ENCODE results near the gene CLEC7A. TPM values are rescaled to one million over a fixed set of nuclear protein-coding genes. Genes with fewer than 3 reads are reported as not detected.

CLEC7A gene
- total RNA-seq, 2 donors from 2014 or later: 4.2 to 7.9 TPM

DNA sequence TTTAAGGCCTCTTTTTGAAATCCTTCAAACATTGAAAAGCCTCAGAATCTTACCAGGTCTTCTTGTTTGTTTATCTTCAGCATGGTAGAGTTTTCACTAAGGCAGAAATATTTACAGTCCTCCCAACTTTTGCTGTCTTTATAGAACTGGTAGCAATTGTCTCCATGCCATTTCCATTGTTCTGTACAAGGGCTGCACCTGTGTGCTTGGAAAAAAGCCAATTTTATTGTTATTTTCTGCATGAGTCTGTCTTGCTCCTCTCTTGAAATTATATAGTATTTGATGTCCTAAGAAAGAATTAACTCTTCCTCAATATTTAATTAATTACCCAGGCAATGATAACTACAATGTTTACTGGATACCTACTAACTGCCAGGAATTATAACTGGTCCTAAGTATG, 54.5 kb downstream of the CLEC7A start:
- no peak overlapping the region for H3K4me3 ChIP-seq
- H3K9me3 ChIP-seq: no peaks in the 10 kb centered on the region
- H3K4me1 ChIP-seq: no peaks in the 10 kb centered on the region
- H3K36me3 ChIP-seq: no peaks in the 10 kb centered on the region
- no peak for TF ChIP-seq CTCF (IDR thresholded peaks at IDR 0.05)
- H3K27me3 ChIP-seq: no peaks in the 10 kb centered on the region
- no peak for DNase-seq (ENCODE audit: low spot score)
- no peak overlapping the region for H3K27ac ChIP-seq

- H3K36me3 ChIP-seq: no peaks in the 10 kb centered on the region
- no peaks in the 10 kb centered on the region for H3K9me3 ChIP-seq
- no peaks in the 10 kb centered on the region for H3K27me3 ChIP-seq
- no peak for TF ChIP-seq CTCF (IDR thresholded peaks at IDR 0.05)
- DNase-seq (ENCODE audit: low spot score): no peak
- H3K4me3 ChIP-seq: no peak overlapping the region
- no peaks in the 10 kb centered on the region for H3K4me1 ChIP-seq
- H3K27ac ChIP-seq: no peak overlapping the region
These were observed 56.7 kb downstream of the CLEC7A start for GRCh38 chr12:10073261-10073660.

DNA sequence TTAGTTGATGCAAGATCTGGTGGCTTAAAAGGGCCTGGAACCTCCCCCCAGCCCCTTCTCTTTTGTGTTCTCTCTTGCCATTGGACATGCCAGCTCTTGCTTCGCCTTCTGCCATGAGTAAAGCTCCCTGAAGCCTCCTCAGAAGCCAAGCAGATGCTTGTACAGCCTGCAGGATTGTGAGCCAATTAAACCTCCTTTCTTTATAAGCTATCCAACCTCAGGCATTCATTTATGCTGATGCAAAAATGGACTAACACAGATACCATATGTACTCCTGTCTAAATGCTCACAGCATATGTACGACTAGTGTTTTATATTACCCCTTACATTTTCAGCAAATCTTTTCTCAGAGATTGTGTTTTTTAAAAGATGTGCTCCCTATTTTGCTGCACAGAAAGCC, 57.9 kb downstream of the CLEC7A start:
- H3K4me3 ChIP-seq: no peak overlapping the region
- DNase-seq (ENCODE audit: low spot score): no peak
- TF ChIP-seq CTCF (IDR thresholded peaks at IDR 0.05): no peak
- H3K27ac ChIP-seq: no peak overlapping the region
- H3K9me3 ChIP-seq: no peaks in the 10 kb centered on the region
- no peaks in the 10 kb centered on the region for H3K4me1 ChIP-seq
- H3K27me3 ChIP-seq: no peaks in the 10 kb centered on the region
- H3K36me3 ChIP-seq: no peaks in the 10 kb centered on the region

GRCh38 chr12:10070380-10070779, 59.6 kb downstream of the CLEC7A start:
- Histone ChIP-seq H3K27me3 (no peaks in the 10 kb centered on the region), H3K4me1 (no peaks in the 10 kb centered on the region), H3K27ac (no peak overlapping the region), H3K36me3 (no peaks in the 10 kb centered on the region), H3K4me3 (no peak overlapping the region), H3K9me3 (no peaks in the 10 kb centered on the region)
- no peak for DNase-seq (ENCODE audit: low spot score)
- no peak for TF ChIP-seq CTCF (IDR thresholded peaks at IDR 0.05)

DNA sequence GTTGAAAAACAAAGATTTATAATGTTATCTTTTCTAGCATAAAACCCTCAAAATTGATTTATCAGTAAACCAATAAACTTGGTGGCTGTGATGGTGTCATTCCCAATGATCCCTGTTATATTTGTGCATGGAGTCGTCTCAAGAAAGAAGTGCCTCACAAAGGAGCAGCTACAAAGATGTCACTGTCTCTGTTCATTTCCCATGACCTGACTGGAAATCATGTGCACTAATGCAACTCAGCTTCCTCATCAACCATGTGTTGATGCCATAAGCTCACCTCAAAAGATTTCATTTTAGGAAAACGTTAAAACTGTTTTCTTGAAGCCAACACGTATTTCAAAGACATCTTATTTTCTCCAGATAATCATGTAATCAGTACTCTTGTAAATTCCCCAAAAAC, 60.0 kb downstream of the CLEC7A start:
- no peak overlapping the region for H3K27ac ChIP-seq
- no peaks in the 10 kb centered on the region for H3K4me1 ChIP-seq
- no peak for DNase-seq (ENCODE audit: low spot score)

More for the DNA sequence above, 60.0 kb downstream of the CLEC7A start:
- Histone ChIP-seq H3K4me3 (no peak overlapping the region), H3K9me3 (no peaks in the 10 kb centered on the region), H3K36me3 (no peaks in the 10 kb centered on the region), H3K27me3 (no peaks in the 10 kb centered on the region)
- TF ChIP-seq CTCF (IDR thresholded peaks at IDR 0.05): no peak
